PFSK-1 (cell line): ENCODE data around the gene GRM4.

Source experiments
- FOXP2 ChIP-seq: optimal IDR thresholded peaks from 2 replicates; pipeline ENCODE3; 2011; ENCODE audit warnings: borderline replicate concordance, control low read depth, inconsistent platforms; ENCODE audit not compliant: insufficient read depth; ENCODE audit errors: extremely low read length, extremely low read depth
- POLR2AphosphoS5 ChIP-seq: IDR thresholded peaks from 2 replicates; pipeline ENCODE4 v1.6.1; 2012; ENCODE audit warnings: low read depth, mild to moderate bottlenecking, control low read depth, low read length, moderate library complexity
- SIN3A ChIP-seq: IDR thresholded peaks from 2 replicates; pipeline ENCODE4 v1.6.1; 2012; ENCODE audit warnings: mild to moderate bottlenecking, low read length, moderate library complexity, borderline replicate concordance; ENCODE audit not compliant: insufficient read depth
- TAF1 ChIP-seq: IDR thresholded peaks from 2 replicates; pipeline ENCODE4 v1.6.1; 2012; ENCODE audit warnings: low read length, control low read depth, borderline replicate concordance; ENCODE audit not compliant: insufficient read depth
- TF ChIP-seq, protein P1 (sequence below), 2 experiments: IDR thresholded peaks; 2 replicates each; pipeline versions ENCODE4 v1.6.1 to v1.8.0; 2011 to 2012; ENCODE audit warnings: low read depth in 2 of 2, low read length in 2 of 2, control low read depth in 1 of 2, inconsistent platforms in 1 of 2, mild to moderate bottlenecking in 1 of 2, moderate library complexity in 1 of 2; ENCODE audit not compliant: insufficient read depth in 1 of 2

GRM4 gene

DNA sequence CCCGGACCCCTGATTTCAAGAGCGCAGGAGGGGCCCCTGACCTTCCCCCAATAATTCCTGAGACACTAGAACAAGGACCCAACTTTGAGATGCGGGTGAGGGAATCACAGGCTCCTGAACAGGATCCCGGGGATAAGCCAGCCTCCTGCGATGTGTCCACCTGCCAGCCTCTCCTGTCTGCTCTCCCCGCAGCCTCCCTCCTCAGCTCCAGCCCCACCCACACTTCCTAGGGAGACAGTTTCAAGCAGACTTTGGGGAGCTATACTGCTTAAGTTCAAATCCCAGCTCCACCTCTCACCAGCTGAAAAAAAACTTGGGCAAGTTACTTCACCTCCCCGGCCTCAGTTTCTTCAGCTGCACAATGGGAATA lies 50.8 kb downstream of the GRM4 start:
- TF ChIP-seq, protein P1, sequence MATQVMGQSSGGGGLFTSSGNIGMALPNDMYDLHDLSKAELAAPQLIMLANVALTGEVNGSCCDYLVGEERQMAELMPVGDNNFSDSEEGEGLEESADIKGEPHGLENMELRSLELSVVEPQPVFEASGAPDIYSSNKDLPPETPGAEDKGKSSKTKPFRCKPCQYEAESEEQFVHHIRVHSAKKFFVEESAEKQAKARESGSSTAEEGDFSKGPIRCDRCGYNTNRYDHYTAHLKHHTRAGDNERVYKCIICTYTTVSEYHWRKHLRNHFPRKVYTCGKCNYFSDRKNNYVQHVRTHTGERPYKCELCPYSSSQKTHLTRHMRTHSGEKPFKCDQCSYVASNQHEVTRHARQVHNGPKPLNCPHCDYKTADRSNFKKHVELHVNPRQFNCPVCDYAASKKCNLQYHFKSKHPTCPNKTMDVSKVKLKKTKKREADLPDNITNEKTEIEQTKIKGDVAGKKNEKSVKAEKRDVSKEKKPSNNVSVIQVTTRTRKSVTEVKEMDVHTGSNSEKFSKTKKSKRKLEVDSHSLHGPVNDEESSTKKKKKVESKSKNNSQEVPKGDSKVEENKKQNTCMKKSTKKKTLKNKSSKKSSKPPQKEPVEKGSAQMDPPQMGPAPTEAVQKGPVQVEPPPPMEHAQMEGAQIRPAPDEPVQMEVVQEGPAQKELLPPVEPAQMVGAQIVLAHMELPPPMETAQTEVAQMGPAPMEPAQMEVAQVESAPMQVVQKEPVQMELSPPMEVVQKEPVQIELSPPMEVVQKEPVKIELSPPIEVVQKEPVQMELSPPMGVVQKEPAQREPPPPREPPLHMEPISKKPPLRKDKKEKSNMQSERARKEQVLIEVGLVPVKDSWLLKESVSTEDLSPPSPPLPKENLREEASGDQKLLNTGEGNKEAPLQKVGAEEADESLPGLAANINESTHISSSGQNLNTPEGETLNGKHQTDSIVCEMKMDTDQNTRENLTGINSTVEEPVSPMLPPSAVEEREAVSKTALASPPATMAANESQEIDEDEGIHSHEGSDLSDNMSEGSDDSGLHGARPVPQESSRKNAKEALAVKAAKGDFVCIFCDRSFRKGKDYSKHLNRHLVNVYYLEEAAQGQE (IDR thresholded peaks at IDR 0.05; ENCODE audit: insufficient read depth in 1 of 2, low read depth in 2 of 2, low read length in 2 of 2) = no peak
- TF ChIP-seq SIN3A = no peak
- no peak for TF ChIP-seq FOXP2
- no peak for TF ChIP-seq POLR2AphosphoS5
- no peak for TF ChIP-seq TAF1

DNA sequence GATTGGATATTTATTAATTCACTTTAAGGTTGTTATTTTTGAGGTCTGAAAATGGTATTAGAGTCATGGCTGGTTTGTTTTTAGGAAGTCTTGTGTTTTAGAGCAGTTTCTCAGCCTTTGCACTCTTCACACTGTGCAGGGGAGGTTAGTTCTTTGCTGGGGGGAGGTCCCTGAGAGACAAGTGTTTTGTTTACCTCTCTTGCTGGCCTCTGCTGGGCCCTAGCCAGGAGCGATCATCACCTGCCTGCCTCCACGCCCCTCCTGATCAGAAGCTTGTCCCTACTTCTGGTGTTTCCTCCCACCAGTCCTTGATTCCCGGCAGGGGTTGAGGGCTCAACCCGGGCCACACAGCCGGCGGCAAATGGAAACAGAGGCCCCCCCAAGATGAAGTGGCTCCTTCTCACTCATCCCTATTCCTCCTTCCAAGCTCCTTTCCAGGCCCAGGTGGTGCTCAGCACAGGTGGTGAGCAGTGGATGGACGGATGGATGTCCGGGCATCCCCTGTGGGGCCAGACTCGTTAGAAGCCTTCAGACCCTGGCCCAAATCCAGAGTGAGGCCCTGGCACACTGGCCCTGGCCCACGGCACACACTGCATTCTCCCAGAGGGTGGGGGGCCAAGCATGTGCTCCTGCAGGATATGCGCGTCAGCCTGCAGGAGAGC lies 51.3 kb downstream of the GRM4 start:
- TF ChIP-seq POLR2AphosphoS5 (no peak), TAF1 (no peak), SIN3A (no peak), FOXP2 (no peak)
- TF ChIP-seq, protein P1 (IDR thresholded peaks at IDR 0.05; ENCODE audit: insufficient read depth in 1 of 2, low read depth in 2 of 2, low read length in 2 of 2) = no peak

DNA sequence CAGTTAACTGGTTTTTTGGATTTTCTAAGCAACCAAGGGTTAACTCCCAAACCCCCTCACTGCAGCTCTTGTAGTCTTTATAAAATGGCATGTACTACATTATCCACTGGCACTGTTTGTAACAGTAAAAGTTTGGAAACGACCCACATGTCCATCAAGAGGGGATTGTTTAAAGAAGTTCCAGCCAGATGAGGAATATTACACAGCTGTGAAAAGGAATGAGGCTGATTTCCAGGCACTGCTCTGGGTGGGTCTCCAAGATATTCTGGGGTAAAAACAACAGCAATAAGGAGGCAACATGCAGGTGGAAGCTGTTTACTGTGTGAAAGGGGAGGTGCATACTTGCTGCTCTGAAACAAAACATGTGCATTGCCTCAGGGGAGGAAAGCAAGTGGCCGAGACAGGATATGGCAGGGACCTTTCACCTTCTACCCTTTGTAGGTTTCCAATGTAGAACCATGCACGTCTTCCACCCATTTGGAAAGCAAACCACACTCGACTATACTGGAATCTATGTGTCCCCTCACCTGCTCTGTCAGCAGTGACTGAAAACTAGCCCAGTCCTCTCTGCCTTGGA lies 51.9 kb downstream of the GRM4 start:
- TF ChIP-seq POLR2AphosphoS5 (no peak), SIN3A (no peak), FOXP2 (no peak), TAF1 (no peak)
- TF ChIP-seq, protein P1 (IDR thresholded peaks at IDR 0.05; ENCODE audit: insufficient read depth in 1 of 2, low read depth in 2 of 2, low read length in 2 of 2) = no peak

DNA sequence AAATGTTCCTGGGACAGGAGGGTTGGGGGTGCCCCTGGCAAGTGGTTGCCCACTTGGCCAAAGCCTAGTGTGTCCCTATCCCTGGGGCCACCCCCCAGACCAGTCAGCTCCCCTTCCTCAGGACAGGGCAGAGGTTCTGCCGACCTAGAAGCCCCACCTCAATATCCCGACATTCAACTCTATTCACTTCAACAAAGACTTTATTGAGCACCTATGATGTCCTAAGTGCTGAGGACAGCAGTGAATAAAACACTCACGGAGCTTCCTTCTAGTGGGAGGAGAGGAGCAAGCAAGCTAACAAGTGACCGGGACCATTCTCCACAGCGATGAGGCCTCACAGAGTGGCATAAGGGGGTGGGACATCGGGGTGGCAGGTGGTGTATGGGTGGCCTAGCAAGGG lies 52.7 kb downstream of the GRM4 start:
- TF ChIP-seq POLR2AphosphoS5 = no peak
- no peak for TF ChIP-seq TAF1
- TF ChIP-seq FOXP2 = no peak
- TF ChIP-seq, protein P1 (IDR thresholded peaks at IDR 0.05; ENCODE audit: insufficient read depth in 1 of 2, low read depth in 2 of 2, low read length in 2 of 2) = no peak
- TF ChIP-seq SIN3A = no peak
